ENCODE measurements around the gene LUC7L.
"Not testable (repeated sequence)": the region's sequence is repeated elsewhere in the genome, so short reads cannot be mapped to it uniquely, and the experiment has no call there.

The LUC7L gene

DNA sequence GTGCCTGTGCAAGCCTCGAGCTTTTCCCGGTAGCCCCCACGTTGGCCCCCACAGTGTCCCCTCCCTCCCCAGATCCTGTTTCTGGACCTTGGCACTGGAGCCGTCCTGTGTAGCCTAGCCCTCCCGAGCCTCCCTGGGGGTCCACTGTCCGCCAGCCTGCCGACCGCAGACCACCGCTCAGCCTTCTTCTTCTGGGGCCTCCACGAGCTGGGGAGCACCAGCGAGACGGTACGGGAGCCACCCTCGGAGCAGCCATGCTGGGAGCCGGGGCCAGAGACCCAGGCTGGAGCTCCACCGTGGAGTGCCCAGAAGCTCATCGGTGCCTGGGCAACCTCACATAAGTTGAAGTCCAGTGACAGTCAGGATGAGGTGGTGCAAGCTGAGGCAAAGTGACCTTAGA, 34.7 kb upstream of the LUC7L start:
- no peak for DNase-seq (ENCODE audit: low read depth in 2 of 2)

DNA sequence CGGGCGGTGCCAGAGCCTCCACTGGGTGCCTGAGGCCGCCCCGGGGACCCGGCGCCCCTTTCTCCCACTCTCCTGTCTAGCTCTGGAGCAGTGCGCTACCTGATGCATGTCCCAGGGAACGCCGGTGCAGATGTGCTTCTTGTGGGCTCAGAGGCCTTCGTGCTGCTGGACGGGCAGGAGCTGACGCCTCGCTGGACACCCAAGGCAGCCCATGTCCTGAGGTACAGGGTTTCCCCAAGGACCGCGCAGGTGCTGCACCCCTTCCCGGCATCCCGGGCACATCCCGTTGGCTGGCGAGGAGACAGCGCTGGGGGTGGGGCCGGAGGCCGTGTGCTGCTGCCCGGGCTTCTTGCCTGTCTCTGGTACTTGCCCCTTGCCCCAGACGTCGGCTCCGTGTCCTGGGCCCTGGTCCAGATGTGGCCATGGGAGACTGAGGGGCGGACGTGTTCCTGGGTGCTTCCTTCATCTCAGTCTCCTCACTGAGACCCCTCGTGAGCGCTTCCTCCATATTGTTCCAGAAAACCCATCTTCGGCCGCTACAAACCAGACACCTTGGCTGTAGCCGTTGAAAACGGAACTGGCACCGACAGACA, 34.0 kb upstream of the LUC7L start:
- DNase-seq (ENCODE audit: low read depth in 2 of 2): no peak

DNA sequence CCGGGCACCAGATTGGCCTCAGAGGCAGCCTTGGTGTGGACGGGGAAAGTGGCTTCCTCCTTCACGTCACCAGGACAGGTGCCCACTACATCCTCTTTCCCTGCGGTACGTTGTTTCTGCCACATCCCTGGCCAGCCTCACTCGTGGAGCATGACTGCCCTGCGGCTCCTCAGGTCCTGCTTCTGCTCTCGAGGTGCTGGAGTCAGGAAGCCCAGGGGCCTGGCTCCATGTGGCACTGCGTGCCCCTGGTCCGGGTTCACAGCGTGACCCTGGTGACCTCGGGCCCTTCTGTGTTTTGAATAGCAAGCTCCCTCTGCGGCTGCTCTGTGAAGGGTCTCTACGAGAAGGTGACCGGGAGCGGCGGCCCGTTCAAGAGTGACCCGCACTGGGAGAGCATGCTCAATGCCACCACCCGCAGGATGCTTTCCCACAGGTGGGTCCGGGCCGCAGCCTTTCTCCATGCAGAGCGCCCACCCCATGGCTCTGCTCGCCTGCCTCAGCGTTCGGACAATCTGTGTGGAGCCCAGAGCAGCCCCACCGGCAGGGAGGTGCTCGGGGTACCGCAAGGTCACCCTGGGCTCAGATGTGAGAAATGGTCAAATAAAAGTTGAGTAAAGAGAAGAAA, 33.0 kb upstream of the LUC7L start:
- no peak for DNase-seq (ENCODE audit: low read depth in 2 of 2)

DNA sequence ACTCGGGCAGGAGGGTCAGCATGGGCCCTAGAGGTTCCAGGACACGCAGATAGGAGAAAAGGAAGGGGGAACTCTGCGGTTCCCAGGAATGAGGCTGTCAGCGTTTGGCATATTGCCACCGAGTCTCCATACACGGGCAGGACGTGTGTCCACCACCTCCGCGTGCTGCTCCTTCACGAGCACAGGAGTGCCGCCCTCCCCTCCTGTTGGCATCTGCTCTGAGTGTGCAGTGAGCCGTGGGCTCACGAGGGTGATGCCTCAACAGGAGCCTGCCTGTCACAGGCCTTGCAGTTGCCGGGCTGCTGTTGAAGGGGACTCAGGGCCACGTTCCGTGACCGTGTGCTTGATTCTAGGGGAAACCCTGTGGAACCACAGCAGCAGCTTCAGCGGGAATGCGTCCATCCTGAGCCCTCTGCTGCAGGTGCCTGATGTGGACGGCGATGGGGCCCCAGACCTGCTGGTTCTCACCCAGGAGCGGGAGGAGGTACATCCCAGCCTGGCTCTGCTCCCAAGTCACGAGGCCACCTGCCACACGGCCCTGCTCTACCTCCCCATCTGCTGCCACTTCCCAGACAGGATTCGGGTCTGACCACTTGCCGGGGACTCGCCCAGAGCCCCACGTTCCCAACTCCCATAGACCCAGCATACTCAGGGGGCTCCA, 31.9 kb upstream of the LUC7L start:
- no peak for DNase-seq (ENCODE audit: low read depth in 2 of 2)

DNA sequence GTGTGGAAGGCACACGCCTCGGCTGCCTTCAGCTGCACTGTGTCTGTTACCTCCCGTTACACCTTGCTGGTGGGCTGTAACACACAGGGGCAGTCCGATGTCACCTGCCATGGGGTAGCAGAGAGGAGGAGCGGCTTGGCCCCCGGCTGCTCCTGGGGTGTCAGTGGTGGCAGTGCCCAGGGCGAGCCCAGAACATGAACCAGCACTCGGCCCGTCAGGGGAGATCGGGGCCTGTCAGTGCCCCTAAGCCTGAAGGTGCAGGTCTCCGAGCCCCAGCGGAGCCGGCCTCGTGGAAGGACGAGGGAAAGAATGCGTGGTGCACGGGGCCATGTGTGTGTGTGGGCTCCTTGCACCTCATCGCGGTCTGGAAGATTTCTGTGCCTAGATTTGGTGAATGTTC, 31.1 kb upstream of the LUC7L start:
- no peak for DNase-seq (ENCODE audit: low read depth in 2 of 2)

DNA sequence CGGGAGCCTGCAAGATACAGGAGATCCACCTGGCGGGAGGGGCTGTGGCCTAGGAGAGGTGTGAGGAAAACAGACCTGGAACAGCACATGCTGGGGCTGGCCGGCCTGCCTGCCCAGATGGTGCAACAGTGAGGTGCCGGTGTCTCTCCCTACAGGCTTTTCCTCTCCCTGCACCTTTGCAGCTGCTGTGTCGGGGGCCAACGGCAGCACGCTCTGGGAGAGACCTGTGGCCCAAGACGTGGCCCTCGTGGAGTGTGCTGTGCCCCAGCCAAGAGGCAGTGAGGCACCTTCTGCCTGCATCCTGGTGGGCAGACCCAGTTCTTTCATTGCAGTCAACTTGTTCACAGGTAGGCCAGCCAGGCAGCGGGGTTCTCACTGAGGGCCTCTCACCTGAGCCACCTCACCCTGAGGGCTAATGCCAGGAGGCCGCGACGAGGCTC, 30.6 kb upstream of the LUC7L start:
- DNase-seq (ENCODE audit: low read depth in 2 of 2): no peak

DNA sequence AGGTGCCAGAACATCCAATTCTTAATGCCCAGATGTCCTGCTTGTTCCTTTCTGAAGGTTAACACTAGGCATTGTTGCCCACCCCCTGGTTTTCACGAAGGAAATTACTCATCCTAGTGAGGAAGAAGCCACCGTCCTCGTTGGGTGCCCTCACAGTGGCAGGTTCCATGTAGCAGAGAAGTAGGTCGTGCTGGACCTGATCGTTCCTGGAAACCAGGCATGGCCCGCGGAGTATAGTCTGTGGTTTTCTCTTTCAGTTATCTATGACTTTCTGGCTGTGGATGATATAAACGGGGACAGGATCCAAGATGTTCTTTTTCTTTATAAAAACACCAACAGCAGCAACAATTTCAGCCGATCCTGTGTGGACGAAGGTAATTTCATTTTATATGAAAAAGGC, 30.0 kb upstream of the LUC7L start:
- DNase-seq (ENCODE audit: low read depth in 2 of 2): no peak

DNA sequence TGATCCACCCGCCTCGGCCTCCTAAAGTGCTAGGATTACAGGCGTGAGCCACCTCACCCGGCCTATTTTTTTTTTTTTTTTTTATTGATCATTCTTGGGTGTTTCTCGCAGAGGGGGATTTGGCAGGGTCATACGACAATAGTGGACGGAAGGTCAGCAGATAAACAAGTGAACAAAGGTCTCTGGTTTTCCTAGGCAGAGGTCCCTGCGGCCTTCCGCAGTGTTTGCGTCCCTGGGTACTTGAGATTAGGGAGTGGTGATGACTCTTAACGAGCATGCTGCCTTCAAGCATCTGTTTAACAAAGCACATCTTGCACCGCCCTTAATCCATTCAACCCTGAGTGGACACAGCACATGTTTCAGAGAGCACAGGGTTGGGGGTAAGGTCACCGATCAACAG, 28.8 kb upstream of the LUC7L start:
- DNase-seq (ENCODE audit: low read depth in 2 of 2): not testable (repeated sequence)

DNA sequence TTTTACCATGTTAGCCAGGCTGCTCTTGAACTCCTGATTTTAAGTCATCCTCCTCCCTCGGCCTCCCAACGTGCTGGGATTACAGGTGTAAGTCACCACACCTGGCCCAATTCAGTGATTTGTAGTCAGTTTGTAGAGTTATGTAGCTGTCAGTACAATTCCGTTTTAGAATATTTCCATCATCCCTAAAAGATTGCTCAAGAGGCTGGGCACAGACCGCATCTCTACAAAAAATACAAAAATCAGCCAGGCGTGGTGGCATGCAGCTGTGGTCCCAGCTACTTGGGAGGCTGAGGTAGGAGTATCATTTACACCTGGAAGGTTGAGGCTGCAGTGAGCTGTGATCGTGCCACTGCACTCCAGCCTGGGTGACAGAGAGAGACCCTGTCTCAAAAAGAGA, 25.9 kb upstream of the LUC7L start:
- no peak for DNase-seq (ENCODE audit: low read depth in 2 of 2)

DNA sequence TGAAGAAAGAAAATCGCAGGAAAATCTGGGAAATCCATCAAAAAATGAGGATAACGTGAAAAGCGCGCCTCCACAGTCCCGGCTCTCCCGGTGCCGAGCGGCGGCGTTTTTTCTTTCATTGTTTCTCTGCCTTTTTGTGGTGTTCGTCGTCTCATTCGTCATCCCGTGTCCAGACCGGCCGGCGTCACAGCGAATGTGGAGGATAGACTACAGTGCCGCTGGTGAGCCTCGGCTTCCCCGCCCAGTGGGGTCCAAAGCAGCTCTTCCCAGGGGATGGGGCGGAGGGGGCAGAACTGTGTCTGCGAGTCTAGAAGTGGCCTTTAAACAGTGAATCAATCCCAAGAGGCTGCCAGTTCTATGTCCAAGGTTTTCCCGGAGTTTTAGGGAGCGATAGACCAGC, 25.2 kb upstream of the LUC7L start:
- no peak for DNase-seq (ENCODE audit: low read depth in 2 of 2)

DNA sequence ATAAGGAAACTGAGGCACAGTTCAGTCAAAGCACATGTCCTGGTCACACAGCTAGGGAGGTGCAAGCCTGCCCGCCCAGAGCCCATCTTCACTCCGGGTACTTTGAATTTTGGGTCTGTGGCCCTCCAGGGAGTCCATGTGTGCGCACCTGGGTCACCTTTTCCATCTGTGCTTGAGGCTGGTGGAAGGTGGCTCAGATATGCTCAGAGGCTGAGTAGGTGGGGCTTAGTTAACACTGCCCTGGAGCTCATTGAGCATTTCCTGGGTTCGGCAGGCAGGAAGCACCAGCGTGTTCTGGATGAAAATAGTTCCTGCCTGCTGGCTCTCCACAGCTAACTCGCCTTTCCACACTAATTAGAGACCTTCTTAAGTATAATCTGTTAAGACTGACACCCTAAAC, 24.6 kb upstream of the LUC7L start:
- no peak for DNase-seq (ENCODE audit: low read depth in 2 of 2)

DNA sequence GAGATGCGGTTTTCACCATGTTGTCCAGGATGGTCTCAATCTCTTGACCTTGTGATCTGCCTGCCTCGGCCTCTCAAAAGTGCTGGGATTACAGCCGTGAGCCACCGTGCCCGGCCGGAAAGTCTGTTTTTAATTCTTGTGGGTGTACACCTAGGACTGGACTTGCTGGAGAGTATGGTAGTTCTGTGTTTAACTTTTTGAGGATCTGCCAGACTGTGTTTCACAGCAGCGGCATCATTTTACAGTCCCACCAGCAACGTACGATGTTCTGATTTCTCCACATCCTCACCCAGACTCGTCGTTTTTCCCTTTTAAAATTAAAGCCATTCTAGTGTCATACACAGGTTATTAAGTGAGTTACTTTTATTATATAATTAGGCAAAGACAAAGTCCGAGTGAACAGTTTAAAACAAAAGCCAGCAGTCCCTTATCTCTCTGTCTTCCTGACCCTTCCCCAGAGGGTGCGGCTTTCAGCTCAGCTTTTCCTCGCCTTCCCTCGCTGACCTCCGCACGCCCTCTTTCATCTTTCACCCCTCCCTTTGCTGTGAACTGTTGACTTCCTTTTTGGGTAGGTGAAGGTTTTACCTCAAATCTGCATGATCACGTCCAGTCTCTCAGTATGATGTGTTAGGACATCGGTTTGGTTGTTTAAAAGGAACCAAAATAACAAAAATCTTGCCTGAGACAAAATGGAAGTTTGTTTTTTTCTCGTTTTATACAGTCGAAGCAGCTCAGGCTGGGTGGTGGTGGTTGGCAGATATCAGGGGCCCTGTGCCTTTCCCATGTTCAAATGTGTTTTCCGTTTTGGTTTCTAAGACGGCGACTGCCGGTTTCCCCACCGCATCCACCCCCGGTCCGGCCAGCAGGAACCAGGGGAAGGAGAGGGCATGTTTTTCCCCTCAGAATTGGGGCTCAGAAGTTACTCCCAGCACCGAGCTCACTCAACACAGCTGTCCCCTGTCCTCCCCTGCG, 23.4 kb upstream of the LUC7L start:
- DNase-seq (ENCODE audit: low read depth in 2 of 2): no peak

DNA sequence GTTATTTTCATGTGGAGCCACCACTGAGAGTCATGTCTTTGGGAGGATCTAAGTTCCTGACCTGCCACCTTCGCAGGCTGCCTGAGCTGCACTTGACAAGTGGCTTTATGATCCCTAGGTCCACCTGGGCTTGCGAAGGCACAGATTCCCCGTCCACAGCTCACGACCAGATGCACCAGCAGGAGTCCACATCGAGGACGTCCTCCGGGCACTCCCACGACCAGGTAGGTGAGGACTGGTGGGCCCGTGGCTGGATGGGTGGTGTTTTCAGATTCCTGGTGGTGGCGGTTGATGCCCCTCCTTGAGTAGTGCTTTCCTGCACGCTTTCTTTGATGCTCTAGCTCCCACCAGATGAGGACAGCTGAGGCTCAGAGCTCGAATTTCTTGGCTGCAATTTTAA, 20.2 kb upstream of the LUC7L start:
- DNase-seq (ENCODE audit: low read depth in 2 of 2): no peak

DNA sequence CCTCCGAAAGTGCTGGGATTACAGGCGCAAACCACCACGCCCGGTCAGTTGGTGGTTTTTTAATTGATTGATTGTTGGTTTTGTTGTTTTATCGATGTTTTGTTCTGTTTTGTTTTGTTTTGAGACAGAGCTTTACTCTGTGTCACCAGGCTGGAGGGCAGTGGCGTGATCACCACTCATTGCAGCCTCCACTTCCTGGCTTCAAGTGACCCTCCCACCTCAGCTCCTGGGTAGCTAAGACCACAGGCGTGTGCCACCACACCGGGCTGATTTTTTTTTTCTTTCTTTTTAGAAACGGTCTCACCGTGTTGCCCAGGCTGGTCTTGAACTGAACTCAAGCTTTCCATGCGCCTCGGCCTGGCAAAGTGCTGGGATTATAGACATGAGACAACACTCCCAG, 17.8 kb upstream of the LUC7L start:
- no peak for DNase-seq (ENCODE audit: low read depth in 2 of 2)

DNA sequence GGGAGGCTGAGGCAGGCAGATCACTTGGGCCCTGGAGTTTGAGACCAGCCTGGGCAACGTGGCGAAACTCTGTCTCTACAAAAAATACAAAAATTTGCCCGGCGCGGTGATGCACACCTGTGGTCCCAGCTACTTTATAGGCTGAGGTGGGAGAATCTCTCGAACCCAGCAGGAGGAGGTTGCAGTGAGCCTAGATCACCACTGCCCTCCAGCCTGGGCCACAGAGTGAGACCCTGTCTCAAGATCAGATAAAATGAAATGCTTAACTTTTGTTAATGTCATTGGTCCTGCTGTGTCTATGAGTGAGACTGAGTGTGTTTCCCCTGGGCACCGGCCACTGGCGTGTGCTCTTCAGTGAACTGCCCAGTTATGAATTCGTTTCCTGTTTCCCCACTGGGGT, 15.9 kb upstream of the LUC7L start:
- no peak for DNase-seq (ENCODE audit: low read depth in 2 of 2)

DNA sequence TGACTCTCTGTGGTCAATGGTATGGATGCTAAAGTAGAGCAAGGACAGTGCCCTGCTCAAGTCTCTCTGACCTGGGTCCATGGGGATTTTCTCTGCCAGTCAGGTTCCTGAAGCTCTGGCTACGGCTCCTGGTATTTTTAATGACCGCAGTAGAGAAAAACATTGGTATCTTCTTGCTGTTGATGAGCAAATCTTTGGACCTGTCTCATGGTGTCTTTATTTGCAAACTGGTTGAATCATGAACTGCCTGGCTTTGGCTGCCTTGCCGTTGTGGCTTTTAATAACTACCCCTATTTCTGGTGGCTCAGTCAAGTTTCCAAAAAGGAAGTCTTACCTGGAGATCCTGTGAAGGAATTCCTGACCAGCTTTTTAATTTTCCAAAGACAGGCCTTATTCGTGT, 14.1 kb upstream of the LUC7L start:
- DNase-seq (ENCODE audit: low read depth in 2 of 2): no peak

DNA sequence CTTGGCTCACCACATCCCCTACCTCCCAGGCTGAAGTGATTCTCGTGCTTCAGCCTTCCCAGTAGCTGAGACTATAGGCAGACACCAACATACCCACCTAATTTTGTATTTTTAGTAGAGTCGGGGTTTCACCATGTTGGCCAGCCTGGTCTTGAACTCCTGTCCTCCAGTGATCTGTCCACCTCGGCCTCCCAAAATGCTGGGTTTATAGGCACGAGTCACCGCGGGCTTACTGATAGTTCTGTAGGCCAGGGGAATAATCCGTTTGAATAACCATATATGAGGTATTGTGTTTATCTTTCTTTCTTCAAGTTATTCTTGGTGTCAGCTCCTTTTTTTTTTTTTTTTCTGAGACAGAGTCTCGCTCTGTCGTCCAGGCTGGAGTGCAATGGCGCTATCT, 13.0 kb upstream of the LUC7L start:
- no peak for DNase-seq (ENCODE audit: low read depth in 2 of 2)

DNA sequence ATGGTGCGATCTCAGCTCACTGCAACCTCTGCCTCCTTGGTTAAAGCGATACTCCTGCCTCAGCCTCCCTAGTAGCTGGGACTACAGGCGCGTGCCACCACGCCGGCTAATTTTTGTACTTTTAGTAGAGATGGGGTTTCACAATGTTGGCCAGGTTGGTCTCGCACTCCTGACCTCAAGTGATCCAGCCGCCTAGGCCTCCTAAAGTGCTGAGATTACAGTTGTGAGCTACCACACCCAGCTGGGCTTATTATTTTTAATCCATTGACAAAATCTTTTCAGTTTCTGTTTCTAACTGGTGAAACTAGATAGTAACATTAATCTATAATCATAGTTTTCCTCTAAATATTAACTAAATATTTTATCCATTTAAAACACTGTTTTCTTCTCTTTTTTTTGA, 11.3 kb upstream of the LUC7L start:
- DNase-seq (ENCODE audit: low read depth in 2 of 2): no peak

DNA sequence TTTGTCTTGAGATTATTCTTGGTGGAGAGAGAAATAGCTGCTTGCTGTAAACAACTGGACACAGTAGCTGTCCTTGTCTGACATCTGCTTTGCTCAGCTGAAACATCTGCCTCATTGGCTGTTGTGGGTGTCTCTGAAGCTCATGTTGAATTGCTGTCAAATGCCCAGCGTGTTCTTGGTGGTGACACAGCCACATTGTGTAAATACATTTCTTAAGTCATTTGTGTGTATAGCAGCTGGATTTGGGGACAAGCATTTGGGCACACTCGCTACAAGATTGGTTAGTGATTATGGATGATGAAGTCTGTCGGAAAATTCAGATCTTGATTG, 10.7 kb upstream of the LUC7L start:
- no peak for DNase-seq (ENCODE audit: low read depth in 2 of 2)

DNA sequence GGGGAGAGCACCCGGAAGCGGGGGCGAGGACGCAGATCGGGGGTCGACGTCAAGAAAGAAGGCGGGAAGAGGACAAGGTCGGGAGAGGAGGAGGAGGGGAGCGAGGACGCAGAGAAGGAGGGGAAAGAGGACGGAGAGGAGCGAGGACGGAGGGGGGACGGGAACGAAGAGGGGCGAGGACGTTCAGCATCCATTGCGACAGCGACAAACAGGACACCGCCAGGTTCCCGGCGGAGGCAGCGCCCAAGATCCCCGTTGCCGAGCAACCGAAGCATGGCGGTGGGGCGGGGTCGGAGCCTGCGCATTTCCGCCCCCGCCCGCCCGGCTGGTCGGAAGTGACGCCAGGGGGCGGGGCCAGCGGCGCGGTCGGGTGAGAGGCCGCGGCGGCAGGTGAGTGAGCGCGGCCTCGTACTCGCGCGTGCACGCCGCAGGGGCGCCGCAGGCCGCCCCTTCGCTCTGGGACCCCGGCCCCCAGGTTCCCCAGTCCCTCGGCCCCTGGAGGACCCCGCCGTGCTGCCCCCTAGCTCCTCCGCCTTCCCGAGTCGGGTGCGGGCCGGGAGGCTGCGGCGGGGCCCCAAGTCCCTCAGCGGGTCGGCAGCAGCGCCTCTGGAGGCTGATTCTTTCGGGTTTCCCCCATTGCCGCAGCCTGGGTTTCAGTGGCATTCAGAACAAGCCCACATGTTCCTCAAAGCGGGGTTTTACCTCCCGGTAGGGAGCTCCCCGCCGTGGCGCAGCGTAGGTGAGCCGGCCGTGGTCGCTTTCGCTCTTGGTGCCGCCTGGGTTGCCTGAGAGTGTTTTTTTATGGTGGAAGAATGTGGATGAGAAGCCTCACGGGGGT, 5.4 kb upstream of the LUC7L start, which contains the start of gene FAM234A:
FAM234A (plus strand) TSS at position 354 of the 838 bp plus-strand sequence. CDS start 19,593 bp downstream, outside the sequence.
- peak; percentile 66 to 69 for DNase-seq (ENCODE audit: low read depth in 2 of 2)

DNA sequence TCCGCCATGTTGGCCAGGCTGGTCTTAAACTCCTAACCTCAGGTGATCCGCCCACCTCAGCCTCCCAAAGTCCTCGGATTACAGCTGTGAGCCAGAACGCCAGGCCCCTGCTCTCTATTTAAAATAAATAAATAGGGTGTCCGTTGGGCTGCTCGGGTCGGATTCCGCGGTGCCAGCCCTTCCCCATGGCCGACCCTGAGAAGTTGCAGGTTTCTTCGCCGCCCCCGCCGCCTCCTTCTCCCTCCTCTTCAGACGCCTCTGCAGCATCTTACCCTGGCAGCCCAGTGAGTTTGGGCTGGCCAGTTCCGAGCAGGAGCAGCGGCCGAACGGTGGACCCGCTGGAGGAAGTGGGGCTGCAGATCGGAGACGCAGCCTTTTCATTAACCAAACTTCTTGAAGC, 1.7 kb upstream of the LUC7L start:
- DNase-seq (ENCODE audit: low read depth in 2 of 2): no peak

All from fibroblast of skin of left quadriceps (primary cell).